NCI-H226 (cell line): ENCODE results near the gene RAB11FIP4.
"Not testable (repeated sequence)": the region's sequence is repeated elsewhere in the genome, so short reads cannot be mapped to it uniquely, and the experiment has no call there.

Experiments
- DNase-seq: peaks from one replicate; pipeline ENCODE4 v3.0.0-alpha.2; 2015

Gene RAB11FIP4, protein sequence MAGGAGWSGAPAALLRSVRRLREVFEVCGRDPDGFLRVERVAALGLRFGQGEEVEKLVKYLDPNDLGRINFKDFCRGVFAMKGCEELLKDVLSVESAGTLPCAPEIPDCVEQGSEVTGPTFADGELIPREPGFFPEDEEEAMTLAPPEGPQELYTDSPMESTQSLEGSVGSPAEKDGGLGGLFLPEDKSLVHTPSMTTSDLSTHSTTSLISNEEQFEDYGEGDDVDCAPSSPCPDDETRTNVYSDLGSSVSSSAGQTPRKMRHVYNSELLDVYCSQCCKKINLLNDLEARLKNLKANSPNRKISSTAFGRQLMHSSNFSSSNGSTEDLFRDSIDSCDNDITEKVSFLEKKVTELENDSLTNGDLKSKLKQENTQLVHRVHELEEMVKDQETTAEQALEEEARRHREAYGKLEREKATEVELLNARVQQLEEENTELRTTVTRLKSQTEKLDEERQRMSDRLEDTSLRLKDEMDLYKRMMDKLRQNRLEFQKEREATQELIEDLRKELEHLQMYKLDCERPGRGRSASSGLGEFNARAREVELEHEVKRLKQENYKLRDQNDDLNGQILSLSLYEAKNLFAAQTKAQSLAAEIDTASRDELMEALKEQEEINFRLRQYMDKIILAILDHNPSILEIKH

DNA sequence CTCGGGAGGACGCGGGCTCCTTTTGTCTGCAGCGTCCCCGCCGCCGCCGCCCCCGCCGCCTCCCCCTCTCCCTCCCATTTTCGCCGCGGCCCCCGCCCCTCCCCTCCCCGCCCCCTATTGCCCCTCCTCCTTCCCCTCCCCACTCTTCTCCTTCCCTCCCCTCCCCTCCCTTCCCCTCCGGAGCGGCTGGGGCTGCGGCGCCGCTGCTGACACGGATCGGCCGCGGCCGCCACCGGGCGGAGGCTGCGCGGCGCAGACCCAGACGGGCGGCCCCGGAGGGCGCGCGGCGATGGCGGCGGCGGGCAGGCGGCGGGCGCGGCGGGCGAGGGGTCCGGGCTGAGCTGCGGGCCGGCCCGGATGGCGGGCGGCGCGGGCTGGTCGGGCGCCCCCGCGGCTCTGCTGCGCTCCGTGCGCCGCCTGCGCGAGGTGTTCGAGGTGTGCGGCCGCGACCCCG, at the start of gene RAB11FIP4:
TSS of gene RAB11FIP4 (plus strand) at position 180 of the 454 bp plus-strand sequence. CDS start at position 358, 178 bp downstream.
- no peak for DNase-seq

DNA sequence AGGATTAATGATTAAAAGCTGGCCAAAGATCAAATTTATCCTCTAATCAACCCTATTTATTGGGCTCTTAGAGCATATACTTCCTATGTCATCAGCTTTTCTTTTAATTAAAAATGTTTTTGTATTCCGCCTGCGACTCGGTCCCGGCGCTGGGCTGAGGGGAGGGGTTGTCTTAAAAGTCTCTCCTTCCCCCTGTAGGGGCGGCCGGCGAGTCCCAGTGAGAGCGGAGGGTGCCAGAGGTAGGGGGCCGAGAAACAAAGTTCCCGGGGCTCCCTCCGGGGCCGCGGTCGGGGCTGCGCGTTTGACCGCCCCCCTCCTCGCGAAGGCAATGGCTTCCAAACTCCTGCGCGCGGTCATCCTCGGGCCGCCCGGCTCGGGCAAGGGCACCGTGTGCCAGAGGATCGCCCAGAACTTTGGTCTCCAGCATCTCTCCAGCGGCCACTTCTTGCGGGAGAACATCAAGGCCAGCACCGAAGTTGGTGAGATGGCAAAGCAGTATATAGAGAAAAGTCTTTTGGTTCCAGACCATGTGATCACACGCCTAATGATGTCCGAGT, 46.2 kb upstream of the RAB11FIP4 start:
- DNase-seq = not testable (repeated sequence)

DNA sequence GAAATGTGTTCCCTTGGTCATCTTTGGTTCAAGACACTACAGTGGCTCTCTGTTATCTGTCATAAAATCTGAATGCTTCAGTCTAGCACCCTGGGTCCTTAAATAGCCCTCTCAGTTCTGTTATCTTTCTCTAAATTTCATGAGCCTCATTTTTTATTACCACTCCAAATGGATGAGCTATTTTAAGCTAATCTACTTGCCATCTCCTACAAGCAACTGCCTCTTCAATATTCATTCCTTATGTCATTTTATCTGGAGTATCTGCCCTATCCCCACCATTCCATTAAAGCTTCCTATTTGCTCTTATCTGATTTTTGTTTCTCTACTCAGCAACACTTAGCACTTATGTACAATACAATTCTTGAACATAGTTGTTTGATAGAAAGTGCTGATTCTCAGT, 42.0 kb upstream of the RAB11FIP4 start:
- no peak for DNase-seq

DNA sequence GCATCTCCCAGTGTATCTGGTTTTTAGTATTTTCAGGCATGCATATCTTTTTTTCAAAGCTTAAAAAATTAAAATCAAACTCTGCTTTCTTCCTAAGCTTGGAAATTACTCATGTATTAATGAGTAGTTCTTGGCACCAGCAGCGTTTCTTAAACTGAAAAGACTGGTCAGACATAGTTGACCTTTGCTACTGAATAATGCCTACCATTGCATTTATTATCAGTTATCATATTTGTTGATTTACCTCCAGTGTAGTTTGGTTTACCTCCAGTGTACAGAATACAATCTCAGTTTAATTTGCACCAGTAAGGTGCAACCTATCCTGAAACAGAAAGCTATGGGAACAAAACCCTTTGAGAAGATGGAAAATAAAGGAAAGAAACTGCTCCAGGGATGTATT, 35.5 kb upstream of the RAB11FIP4 start:
- DNase-seq = no peak

DNA sequence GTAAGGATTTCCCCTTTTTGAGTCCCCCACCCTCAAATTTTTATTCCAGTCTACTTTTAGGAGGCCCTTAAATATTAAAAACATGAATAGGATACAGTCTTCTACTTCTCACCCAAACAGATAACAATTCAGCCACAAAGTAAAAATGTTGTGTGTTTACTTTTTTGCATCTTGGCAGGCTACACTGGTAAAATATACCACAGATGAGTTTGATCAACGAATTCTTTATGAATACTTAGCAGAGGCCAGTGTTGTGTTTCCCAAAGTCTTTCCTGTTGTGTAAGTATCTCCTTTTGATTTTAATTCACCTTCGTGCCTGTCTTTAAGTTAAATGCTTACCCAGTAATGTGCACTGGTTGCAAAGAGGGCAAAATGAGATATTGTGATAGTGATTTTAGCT, 34.4 kb upstream of the RAB11FIP4 start:
- no peak for DNase-seq

DNA sequence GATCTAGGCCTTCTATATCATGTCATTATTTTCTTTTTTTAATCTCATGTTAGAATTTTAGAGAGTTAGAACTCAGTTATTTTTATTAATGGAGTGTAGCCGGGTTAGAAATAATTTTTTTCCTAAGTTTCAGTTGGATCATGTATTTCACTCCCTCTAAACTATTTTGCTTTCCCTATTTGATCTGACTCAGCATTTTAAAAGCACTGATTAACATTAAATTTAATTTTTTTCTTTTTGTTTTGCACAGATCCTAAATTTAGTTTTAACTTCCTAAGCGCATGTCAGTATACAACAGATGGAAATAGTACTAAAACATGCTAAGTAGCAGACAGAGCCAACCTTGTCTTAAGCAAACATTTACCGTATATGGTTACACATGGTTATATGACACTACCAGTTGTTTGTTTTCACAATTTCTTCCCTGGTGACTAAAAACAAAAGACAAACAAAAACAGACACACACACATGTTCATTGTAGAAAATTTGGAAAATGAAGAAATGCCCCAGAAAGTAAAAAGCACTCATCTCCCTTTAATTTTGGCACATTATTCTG, 33.6 kb upstream of the RAB11FIP4 start:
- no peak for DNase-seq

DNA sequence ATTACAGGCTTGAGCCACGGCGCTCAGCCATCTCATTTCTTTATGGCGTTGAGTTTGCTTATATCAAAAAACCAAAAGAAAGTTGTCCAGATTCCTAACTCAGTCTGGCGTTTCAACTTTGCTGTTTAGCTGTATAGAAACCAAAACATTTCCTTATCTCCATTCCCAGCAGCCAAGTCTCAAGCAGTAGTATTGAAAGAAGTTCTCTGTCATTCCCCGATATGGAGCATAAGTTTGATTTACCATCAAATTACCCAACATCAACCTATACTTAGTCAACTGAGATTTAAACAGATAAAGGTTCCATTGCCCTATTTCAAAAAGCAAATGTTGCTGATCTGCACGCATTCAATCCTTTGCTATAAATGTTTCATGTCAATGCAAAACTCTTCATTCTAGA, 27.5 kb upstream of the RAB11FIP4 start:
- DNase-seq = no peak

DNA sequence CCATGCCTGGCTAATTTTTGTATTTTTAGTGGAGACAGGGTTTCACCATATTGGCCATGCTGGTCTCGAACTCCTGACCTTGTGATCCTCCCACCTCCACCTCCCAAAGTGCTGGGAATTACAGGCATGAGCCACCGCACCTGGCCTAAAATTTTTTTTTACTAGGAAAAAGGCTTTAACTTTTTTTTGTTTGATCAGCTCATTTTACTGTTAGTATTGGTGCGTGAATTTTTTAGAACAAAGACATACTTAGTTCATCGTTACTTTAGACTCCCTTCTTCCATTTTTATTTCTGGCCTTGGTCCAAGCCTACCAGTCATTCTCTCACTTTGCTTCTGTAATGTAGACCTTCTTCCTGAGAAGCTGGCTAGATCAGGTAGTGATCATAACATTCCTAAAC, 25.4 kb upstream of the RAB11FIP4 start:
- DNase-seq = no peak

DNA sequence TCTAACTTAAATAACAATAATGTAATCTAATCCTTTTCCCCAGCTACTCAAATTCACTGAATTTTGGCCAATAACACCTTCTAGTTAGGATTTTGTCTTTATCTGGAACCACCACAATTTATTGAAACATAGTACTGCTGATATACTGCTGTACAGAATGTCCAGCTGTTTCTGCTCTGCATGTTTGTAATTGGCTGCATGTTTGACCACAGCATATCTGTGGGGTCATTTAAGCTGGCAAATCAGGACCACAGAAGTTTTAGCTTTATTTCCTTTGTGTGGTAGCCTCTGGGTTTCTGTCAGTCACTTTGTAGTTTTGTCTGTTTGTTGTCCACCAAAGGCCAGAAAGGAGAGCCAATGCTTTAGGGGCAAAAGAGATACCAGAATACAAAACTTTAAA, 22.2 kb upstream of the RAB11FIP4 start:
- no peak for DNase-seq

DNA sequence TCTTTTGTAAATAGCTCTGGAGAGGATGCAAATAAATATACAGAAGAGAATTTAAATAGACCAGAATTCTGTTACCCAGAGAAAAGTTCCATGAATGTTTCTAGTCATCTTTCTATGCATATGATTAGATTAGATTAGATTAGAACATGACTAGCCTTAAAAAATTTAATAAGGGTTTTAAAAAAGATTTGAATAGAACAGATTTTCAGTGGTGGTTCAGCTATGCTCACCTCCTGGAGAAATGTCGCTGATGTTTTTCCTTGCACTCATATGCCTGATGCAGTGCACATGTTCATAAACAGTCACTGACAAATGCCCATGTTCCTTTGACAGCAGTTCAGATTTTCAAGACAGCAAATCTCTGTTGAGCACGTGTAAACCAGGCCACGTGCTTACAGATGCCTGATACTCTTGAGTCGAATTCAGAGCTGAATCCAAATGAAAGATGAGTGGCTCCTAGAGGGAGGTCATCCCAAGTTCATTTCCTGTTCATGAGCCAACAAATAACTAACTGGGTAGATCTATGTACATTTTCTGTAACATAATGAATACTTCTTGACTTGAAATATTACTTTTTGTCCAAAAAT, 19.9 kb upstream of the RAB11FIP4 start:
- DNase-seq = peak; percentile 68

DNA sequence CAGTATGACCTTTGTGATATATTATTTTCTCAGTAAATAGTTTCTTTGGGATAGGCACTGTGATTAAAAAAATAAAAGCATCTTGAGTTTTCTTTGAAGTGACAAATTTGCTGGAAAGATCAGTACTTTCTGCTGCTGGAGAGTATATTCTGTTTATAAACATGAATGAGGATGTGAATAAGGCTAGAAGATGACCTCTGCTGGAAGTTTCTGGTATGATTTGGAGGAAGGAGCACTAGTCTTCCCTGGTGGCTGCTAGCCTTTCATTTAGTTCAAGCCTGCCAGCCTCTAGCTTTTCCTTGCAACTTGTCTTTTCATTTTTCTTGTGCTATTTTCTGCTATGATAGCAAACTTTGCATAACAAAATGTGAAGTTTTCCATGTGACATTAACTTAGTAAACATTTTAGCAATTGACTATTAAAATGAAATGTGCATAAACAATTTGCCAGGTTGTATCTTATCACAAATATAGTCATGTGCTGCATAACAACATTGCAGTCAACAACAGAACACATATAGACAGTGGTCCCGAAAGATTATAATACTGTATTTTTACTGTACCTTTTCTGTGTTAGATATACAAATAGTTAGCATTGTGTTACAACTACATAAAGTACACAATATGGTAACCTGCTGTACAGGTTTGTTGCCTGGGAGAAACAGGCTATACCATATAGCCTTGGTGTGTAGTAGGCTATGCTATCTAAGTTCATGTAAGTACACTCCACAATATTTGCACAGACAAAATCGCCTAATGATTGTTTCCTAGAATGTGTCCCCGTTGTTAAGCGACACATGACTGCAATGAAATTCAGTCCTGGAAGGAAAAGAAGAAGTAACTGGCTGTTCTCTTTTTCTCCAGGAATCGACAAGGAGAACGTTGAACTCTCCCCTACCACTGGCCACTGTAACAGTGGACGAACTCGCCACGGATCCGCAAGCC, 18.1 kb upstream of the RAB11FIP4 start:
- DNase-seq = peak; percentile 29

DNA sequence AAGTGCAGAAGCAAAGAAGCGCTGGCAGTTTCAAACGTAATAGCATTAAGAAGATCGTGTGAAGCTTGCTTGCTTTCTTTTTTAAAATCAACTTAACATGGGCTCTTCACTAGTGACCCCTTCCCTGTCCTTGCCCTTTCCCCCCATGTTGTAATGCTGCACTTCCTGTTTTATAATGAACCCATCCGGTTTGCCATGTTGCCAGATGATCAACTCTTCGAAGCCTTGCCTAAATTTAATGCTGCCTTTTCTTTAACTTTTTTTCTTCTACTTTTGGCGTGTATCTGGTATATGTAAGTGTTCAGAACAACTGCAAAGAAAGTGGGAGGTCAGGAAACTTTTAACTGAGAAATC, 17.4 kb upstream of the RAB11FIP4 start:
- DNase-seq = no peak

DNA sequence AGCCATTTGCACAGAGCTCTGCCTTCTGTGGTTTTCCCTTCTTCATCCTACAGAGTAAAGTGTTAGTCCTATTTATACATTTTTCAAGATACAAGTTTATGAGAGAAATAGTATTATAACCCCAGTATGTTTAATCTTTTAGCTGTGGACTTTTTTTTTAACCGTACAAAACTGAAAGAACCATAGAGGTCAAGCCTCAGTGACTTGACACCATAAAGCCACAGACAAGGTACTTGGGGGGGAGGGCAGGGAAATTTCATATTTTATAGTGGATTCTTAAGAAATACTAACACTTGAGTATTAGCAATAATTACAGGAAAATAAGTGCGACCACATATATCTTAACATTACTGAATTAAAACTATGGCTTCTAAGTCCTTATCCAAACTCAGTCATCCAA, 17.0 kb upstream of the RAB11FIP4 start:
- no peak for DNase-seq

DNA sequence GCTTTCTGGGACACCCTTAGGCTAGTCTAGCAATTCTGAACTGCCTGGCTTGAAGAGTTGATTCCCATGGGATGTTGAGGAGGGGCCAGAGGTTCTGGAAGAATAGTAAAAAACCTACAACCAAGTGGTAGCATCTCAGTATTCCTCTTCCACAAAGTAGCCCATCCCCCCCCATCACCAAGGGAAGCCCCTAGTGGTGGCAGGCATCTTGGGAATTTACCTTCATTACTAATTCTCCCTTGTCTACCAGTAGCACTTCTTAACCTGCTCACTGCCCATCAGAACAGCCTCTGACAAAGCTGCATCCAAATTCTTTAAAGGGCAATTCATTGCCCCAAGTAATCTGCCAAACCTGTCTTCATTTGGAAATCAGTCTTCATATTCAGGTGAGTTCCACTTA, 12.8 kb upstream of the RAB11FIP4 start:
- no peak for DNase-seq

DNA sequence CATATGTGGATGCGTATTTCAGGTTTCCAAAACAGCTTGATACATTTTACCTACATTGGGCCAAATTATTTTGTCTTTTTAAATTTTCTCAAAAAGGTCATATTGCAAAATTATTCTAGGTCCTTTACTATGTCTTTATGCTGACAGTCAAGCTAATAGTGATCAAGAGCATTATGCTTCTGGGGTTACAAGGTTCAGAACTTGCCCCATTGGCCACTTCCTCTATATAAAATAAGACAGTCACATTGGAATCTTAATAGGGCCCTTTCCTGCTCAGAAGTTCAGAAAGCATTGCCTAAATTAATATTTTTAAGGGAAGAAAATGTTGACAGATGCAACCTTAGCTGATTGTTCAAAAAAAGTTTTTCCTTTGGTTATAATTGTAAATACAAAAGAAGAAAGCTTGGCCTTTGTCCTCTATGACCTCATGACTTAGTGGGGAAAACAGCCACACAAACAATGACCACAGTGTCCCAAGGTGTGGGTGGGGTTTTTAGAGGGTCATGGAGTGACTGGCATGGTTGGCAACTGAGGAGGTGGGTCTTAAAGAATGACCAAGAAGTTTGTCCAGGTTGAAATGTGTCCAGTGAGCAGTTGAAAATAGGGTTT, 11.8 kb upstream of the RAB11FIP4 start:
- DNase-seq = no peak

DNA sequence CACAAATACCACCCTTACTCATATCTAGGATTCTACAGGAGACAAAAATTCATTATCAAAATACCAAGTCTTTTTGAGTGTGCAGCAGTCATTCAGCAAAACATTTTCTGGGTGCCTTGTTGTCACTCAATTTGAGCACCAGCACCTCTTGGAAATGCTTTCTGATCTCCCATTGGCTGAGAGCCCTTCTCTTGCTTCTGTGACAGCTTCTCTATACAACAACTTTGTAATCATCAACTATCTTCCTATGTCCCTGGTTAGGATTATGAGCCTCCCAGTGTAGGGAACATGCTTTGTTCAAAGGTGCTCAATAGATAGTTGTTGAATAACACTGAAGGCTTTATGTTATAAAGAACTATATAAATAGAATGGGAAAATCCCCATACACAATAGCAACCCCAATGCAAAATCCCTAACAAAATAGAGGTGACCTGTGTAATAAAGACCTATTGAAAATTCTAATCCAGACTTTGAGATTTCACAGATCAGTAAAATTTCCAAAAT, 10.3 kb upstream of the RAB11FIP4 start:
- no peak for DNase-seq

DNA sequence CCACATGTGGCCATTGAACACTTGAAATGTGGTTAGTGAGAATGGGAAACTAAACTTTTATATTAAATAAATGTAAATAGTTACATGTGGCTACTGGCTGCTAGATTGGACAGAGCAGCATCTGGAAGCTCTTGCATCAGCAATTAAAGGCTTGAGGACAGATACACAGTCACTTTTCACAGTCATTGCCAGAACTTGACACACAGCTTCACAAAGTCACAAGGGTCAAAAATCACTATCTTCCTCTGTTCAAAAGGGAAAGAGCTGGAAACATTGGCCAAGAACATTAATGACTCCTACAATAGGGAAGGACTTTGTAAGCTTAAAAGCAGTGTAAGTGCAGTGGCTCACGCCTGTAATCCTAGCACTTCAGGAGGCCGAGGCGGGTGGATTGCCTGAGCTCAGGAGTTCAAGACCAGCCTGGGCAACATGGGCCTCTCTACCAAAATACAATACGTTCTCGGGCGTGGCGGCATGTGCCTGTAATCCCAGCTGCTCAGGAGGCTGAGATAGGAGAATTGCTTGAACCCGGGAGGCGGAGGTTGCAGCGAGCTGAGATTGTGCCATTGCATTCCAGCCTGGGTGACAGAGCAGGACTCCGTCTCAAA, 8.7 kb upstream of the RAB11FIP4 start:
- DNase-seq = not testable (repeated sequence)

DNA sequence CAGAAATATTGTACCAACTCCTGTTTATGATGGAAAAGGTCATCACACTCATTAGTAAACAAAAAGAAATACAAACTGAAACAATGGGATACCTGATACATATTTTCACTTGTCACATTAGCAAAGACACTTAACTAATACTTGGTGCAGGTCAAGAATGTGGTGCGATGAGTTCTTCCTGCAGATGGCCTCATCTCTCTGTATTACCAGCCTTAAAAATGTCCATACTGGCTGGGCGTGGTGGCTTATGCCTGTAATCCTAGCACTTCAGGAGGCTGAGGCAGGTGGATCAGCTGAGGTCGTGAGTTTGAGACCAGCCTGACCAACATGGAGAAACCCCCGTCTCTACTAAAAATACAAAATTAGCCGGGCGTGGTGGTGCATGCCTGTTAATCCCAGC, 8.0 kb upstream of the RAB11FIP4 start:
- DNase-seq = not testable (repeated sequence)

DNA sequence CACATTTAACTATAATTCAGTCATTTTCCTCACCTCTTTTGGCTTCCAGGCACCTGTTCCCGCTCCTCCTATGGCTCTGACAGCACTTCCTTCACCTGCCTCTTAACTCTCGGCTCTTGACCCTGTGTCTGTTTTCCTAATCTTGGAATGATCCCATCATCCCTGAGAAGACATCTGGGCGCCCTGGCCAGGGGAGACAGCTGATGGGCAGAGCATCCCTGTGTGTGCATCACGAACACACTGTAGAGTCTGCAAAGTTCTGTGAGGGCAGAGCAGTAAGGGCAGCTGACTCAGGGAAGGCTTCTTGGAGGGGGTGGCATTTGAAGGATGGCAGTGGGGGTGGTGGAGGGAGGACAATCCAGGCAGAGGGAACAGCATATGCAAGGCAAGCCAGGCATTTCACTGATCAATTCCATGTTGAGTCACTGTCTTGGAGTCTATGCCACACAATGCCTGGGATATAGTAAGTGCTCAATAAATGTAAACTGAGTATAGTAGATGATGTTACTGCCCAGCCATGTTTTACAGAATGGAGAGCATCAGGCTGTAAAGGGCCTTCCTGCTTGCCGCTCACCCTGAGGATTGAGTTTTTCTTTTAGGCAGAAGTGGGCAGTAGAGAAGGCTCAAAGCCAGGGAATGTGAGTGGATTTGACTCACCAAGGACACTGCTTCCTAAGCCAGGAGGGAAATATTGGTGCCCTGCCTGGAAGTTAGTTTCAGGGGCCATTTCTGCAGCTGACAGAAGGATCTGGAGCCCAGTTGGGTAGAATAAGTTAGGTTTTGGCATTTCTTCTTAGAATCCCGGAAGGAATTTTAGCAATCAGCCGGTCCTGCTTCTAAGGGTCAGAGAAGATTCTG, 5.8 kb upstream of the RAB11FIP4 start:
- no peak for DNase-seq

DNA sequence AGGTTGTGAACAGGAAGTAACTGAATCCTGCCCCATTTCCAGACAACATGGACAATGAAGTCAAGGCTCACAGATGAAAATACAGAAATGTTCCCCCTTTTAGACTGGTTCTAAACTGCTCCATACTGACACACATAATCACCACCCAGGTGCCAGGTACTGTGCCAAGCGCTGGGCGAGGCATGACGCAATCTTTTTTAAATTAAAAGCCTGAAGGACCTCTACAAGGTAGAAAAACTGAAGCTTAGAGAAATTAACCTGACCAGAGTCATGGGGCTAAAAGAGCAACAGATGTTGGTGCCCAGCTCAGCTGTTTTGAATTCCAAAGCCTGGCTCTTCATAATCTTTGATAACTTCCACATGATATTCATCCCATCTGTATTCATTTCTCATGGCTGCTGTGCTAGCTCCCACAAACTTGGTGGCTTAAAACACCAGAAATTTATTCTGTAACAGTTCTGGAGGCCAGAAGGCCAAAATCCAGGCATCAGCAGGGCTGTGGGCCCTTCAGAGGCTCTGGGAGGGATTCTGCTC, 4.9 kb upstream of the RAB11FIP4 start:
- no peak for DNase-seq
